Measurements from ENCODE around the gene WDR90. TPM values are rescaled to one million over a fixed set of nuclear protein-coding genes. Genes with fewer than 3 reads are reported as not detected.

Gene WDR90
- total and polyA plus RNA-seq, 2 of the 13 experiments (the other 11 are each of a cell fraction or from before 2014, with no cell fraction given) = 14.9 to 28.9 TPM

GRCh38 chr16:636206-637080 lies 12.7 kb upstream of the WDR90 start, which contains the start of gene METTL26 (continued):
- TF ChIP-seq ZNF18 (CRISPR knock-in tag; IDR thresholded peaks at IDR 0.05; ENCODE audit: insufficient replicate concordance) (peak; percentile 64), ZNF7 (CRISPR knock-in tag; IDR thresholded peaks at IDR 0.05) (no peak), USF2 (IDR thresholded peaks at IDR 0.05; ENCODE audit: low read depth, low read length) (no peak), USF2 (CRISPR knock-in tag; IDR thresholded peaks at IDR 0.05; ENCODE audit: borderline replicate concordance) (no peak), ZNF543 (CRISPR knock-in tag; IDR thresholded peaks at IDR 0.05) (peak; percentile 85; the same call in 1 of the 2 replicates), ZFX (CRISPR knock-in tag; IDR thresholded peaks at IDR 0.05; ENCODE audit: low read depth) (peak; percentile 77; the same call in 1 of the 2 replicates), SUZ12 (IDR thresholded peaks at IDR 0.05; ENCODE audit: low read depth, low read length) (peak; percentile 82), CSRNP2 (CRISPR knock-in tag; conservative IDR thresholded peaks at IDR 0.05; ENCODE audit: low read depth) (no peak), ZNF256 (CRISPR knock-in tag; conservative IDR thresholded peaks at IDR 0.05) (no peak; the same call in none of the 2 replicates), SALL2 (CRISPR knock-in tag; IDR thresholded peaks at IDR 0.05) (peak; percentile 12; the same call in 1 of the 2 replicates), TRAFD1 (CRISPR knock-in tag; IDR thresholded peaks at IDR 0.05; ENCODE audit: borderline replicate concordance) (no peak), ZKSCAN5 (CRISPR knock-in tag; IDR thresholded peaks at IDR 0.05) (no peak), HBP1 (CRISPR knock-in tag; IDR thresholded peaks at IDR 0.05; ENCODE audit: low read depth) (0 out of 2 replicates have a peak, but pooled peaks have one; percentile 51), TFDP2 (CRISPR knock-in tag; IDR thresholded peaks at IDR 0.05) (peak; percentile 88)
